Bladder microvascular endothelial cell (primary cell): Measurements from ENCODE around the gene IZUMO4. TPM values are rescaled to one million over a fixed set of nuclear protein-coding genes. Genes with fewer than 3 reads are reported as not detected.

Experiments used
- total RNA-seq: library from RNA; depleted of rRNA; stranded (reverse); fragments of >200 nt; gene quantifications from 2 replicates; pipeline ENCODE4 v1.2.3, GENCODE V29; 2014

IZUMO4 gene
- 0.76 and 0.81 TPM in 2 replicates for total RNA-seq

DNA sequence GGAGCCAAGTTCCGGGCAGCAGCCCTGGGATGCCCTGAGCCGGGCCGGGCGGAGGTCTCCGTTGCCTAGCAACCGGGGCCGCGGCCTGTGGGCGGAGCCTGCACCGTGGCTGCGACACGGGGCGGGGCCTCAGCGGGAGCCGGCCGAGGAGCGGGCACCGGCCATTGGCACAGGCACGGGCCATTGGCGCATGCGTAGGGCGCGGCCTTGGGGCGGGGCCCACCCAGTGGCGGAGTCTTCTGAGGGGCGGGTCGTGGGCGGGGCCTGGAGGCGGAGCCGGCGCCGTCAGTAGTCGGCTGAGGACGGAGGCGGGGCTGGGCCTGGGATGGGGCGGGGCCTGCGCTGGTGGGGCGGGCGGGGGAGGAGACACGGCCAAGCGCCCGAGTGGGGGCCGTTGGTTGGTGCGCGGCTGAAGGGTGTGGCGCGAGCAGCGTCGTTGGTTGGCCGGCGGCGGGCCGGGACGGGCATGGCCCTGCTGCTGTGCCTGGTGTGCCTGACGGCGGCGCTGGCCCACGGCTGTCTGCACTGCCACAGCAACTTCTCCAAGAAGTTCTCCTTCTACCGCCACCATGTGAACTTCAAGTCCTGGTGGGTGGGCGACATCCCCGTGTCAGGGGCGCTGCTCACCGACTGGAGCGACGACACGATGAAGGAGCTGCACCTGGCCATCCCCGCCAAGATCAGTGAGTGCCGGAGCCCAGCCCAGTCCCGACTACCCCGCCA is at the start of gene IZUMO4:
TSS of gene IZUMO4 (plus strand) at position 436 of the 723 bp plus-strand sequence. CDS start at position 467, 31 bp downstream.

GRCh38 chr19:2050991-2051772 is 45.5 kb upstream of the IZUMO4 start, which contains the start of gene MKNK2:
MKNK2 (minus strand) TSS chr19:2051244; CDS start chr19:2050851, 393 bp downstream.

GRCh38 chr19:2096034-2096479 is 658 bp upstream of the IZUMO4 start, which contains the start of gene MOB3A:
MOB3A (minus strand) TSS chr19:2096326; CDS start chr19:2078560, 17,766 bp downstream.

Other genes starting within 250 kb of the IZUMO4 start
- gene REXO1, start 248.4 kb upstream of the IZUMO4 start, total RNA-seq, result 6.8 and 14.7 TPM in 2 replicates
- gene KLF16, start 233.3 kb upstream of the IZUMO4 start, total RNA-seq, result 3.7 and 5.8 TPM in 2 replicates
- gene ABHD17A, start 211.4 kb upstream of the IZUMO4 start, total RNA-seq, result 91.8 and 111 TPM in 2 replicates
- gene ADAT3, start 191.5 kb upstream of the IZUMO4 start, total RNA-seq, result 1.6 and 4.0 TPM in 2 replicates
- gene SCAMP4, start 191.5 kb upstream of the IZUMO4 start, total RNA-seq, result 17.6 and 48.2 TPM in 2 replicates
- 70.1 and 102 TPM in 2 replicates for gene CSNK1G2, start 155.7 kb upstream of the IZUMO4 start, total RNA-seq
- gene BTBD2, start 81.2 kb upstream of the IZUMO4 start, total RNA-seq, result 30.8 and 82.8 TPM in 2 replicates
- 74.1 and 114 TPM in 2 replicates for gene MKNK2, start 45.7 kb upstream of the IZUMO4 start, total RNA-seq
- 17.2 and 35.2 TPM in 2 replicates for gene MOB3A, start 589 bp upstream of the IZUMO4 start, total RNA-seq
- gene AP3D1, start 54.7 kb downstream of the IZUMO4 start, total RNA-seq, result 71.7 and 146 TPM in 2 replicates
- gene DOT1L, start 67.0 kb downstream of the IZUMO4 start, total RNA-seq, result 4.2 and 7.4 TPM in 2 replicates
- gene PLEKHJ1, start 139.4 kb downstream of the IZUMO4 start, total RNA-seq, result 47.3 and 75.1 TPM in 2 replicates
- 37.7 and 92.1 TPM in 2 replicates for gene SF3A2, start 139.9 kb downstream of the IZUMO4 start, total RNA-seq
- 0.49 and 2.3 TPM in 2 replicates for gene AMH, start 152.4 kb downstream of the IZUMO4 start, total RNA-seq
- gene JSRP1, start 159.5 kb downstream of the IZUMO4 start, total RNA-seq, result not detected in 2 replicates
- 0.25 TPM in 1 of 2 replicates, not detected in the other for gene PEAK3, start 185.3 kb downstream of the IZUMO4 start, total RNA-seq
- not detected in 2 replicates for gene LINGO3, start 211.2 kb downstream of the IZUMO4 start, total RNA-seq
- gene LSM7, start 231.7 kb downstream of the IZUMO4 start, total RNA-seq, result 82.6 and 95.7 TPM in 2 replicates
- gene SPPL2B, start 231.8 kb downstream of the IZUMO4 start, total RNA-seq, result 12.0 and 50.8 TPM in 2 replicates